NCI-H82 treated with DMSO at 0.1 percent for 48 hours (cell line): ENCODE measurements around the gene ZSCAN31.
A peak's percentile ranks its signal among the peaks of the same experiment; 100 is the strongest.

Experiments
- DNase-seq: peaks from one replicate; lab custom pipeline; 2025; ENCODE audit not compliant: unreplicated experiment; lab: John Stamatoyannopoulos, UW

Gene ZSCAN31

GRCh38 chr6:28353981-28354676, 18.2 kb upstream of the ZSCAN31 start:
- no peak for DNase-seq

GRCh38 chr6:28353356-28353755, 17.4 kb upstream of the ZSCAN31 start:
- DNase-seq: no peak

GRCh38 chr6:28351493-28351925, 15.6 kb upstream of the ZSCAN31 start:
- DNase-seq: no peak

GRCh38 chr6:28351087-28351486, 15.1 kb upstream of the ZSCAN31 start:
- no peak for DNase-seq

GRCh38 chr6:28349892-28350737, 14.2 kb upstream of the ZSCAN31 start, which contains the start of gene ZKSCAN3:
TSS of gene ZKSCAN3 (plus strand) at chr6:28349947. CDS start at chr6:28359587, 9,640 bp downstream.
- peak; percentile 69 for DNase-seq

GRCh38 chr6:28349344-28349891, 13.5 kb upstream of the ZSCAN31 start:
- DNase-seq: no peak

GRCh38 chr6:28347119-28347518, 11.2 kb upstream of the ZSCAN31 start:
- no peak for DNase-seq

- DNase-seq: no peak
These were observed 9.3 kb upstream of the ZSCAN31 start for GRCh38 chr6:28345201-28345600.

GRCh38 chr6:28343898-28344677, 8.1 kb upstream of the ZSCAN31 start:
- no peak for DNase-seq

- DNase-seq: no peak
These were observed 4.6 kb upstream of the ZSCAN31 start for GRCh38 chr6:28340310-28341095.

GRCh38 chr6:28337121-28337520, 1.2 kb upstream of the ZSCAN31 start:
- no peak for DNase-seq

- peak; percentile 12 for DNase-seq
These were observed 554 bp upstream of the ZSCAN31 start for GRCh38 chr6:28336284-28337120.

GRCh38 chr6:28335040-28335563, 846 bp downstream of the ZSCAN31 start:
- no peak for DNase-seq

- DNase-seq: no peak
These were observed 1.5 kb downstream of the ZSCAN31 start for GRCh38 chr6:28334286-28335039.

- no peak for DNase-seq
These were observed 2.3 kb downstream of the ZSCAN31 start for GRCh38 chr6:28333599-28334018.

- DNase-seq: no peak
These were observed 2.9 kb downstream of the ZSCAN31 start for GRCh38 chr6:28333047-28333446.

- DNase-seq: no peak
These were observed 5.9 kb downstream of the ZSCAN31 start for GRCh38 chr6:28330041-28330440.

GRCh38 chr6:28326371-28326948, 9.5 kb downstream of the ZSCAN31 start:
- DNase-seq: no peak
